Measurements from ENCODE around the gene CD8B. TPM values are rescaled to one million over a fixed set of nuclear protein-coding genes. Genes with fewer than 3 reads are reported as not detected.

CD8B gene
- total and polyA plus RNA-seq, 2 experiments from 2014 or later, result 0.31 to 0.63 TPM

DNA sequence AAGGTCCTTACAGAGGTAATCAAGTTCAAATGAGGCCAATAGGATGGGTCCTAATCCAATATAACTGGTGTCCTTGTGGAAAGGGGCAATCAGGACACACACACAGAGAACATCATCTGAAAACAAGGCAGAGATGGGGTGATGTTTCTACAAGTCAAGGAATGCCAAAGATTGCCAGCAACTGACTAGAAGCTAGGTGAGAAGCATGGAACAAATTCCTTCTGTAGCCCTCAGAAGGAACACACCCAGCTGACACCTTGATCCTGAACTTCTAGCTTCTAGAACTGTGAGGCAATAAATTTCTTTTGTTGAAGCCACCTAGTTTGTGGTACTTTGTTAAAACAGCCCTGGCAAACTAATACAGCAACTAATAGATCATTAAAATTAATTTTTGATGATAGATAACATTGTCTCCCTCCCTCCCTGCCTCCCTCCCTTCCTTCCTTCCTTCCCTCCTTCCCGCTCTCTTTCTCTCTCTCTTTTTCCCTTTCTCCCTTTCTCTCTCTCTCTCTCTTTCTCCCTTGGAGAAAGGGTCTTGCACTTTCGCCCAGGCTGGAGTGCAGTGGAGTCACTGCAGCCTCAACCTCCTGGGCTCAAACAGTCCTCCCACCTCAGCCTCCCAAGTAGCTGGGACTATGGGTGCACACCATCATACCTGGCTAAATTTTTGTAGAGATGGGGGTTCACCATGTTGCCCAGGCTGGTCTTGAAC is 60.7 kb downstream of the CD8B start:
- H3K4me1 Mint-ChIP-seq, result no peaks in the 10 kb centered on the region
- ATAC-seq, result no peak

More for the DNA sequence above, 60.7 kb downstream of the CD8B start:
- no peak overlapping the region for H3K27ac Mint-ChIP-seq
- peaks cover 4% of the 10 kb centered on the region for H3K27me3 Mint-ChIP-seq (ENCODE audit: insufficient read depth, low read depth, poor library complexity)
- no peaks in the 10 kb centered on the region for H3K4me1 ChIP-seq (ENCODE audit: insufficient read depth)
- H3K9me3 Mint-ChIP-seq, result peaks cover 14% of the 10 kb centered on the region
- no peaks in the 10 kb centered on the region for H3F3A ChIP-seq (replicated peaks; ENCODE audit: low read depth)
- no peaks in the 10 kb centered on the region for H3K9me2 ChIP-seq (ENCODE audit: insufficient read depth)
- H3K79me2 ChIP-seq (replicated peaks; ENCODE audit: insufficient read depth), result no peaks in the 10 kb centered on the region
- no peak for TF ChIP-seq ZNF331 (CRISPR knock-in tag; IDR thresholded peaks at IDR 0.05; ENCODE audit: low read depth)
- no peak for TF ChIP-seq CTCF (conservative IDR thresholded peaks at IDR 0.05; ENCODE audit: low read depth in 2 of 2)
- no peak for TF ChIP-seq ETS1 (IDR thresholded peaks at IDR 0.05)
- no peak for TF ChIP-seq CREB1 (CRISPR knock-in tag; IDR thresholded peaks at IDR 0.05; ENCODE audit: low read depth)
- no peak for TF ChIP-seq POLR2AphosphoS5 (IDR thresholded peaks at IDR 0.05; ENCODE audit: low read depth)
- no peak for TF ChIP-seq EZH2 (IDR thresholded peaks at IDR 0.05; ENCODE audit: low read depth, unreplicated experiment)
- no peak for TF ChIP-seq ZNF462 (CRISPR knock-in tag; IDR thresholded peaks at IDR 0.05)
- TF ChIP-seq EZH2phosphoT487 (IDR thresholded peaks at IDR 0.05; ENCODE audit: unreplicated experiment), result no peak
- TF ChIP-seq STAT1 (IDR thresholded peaks at IDR 0.05; ENCODE audit: unreplicated experiment), result no peak
- TF ChIP-seq NANOG (IDR thresholded peaks at IDR 0.05; ENCODE audit: borderline replicate concordance), result no peak
- no peak for TF ChIP-seq ZNF114 (CRISPR knock-in tag; IDR thresholded peaks at IDR 0.05)
- no peak for TF ChIP-seq JUNB (IDR thresholded peaks at IDR 0.05; ENCODE audit: unreplicated experiment)
- TF ChIP-seq, protein P1, sequence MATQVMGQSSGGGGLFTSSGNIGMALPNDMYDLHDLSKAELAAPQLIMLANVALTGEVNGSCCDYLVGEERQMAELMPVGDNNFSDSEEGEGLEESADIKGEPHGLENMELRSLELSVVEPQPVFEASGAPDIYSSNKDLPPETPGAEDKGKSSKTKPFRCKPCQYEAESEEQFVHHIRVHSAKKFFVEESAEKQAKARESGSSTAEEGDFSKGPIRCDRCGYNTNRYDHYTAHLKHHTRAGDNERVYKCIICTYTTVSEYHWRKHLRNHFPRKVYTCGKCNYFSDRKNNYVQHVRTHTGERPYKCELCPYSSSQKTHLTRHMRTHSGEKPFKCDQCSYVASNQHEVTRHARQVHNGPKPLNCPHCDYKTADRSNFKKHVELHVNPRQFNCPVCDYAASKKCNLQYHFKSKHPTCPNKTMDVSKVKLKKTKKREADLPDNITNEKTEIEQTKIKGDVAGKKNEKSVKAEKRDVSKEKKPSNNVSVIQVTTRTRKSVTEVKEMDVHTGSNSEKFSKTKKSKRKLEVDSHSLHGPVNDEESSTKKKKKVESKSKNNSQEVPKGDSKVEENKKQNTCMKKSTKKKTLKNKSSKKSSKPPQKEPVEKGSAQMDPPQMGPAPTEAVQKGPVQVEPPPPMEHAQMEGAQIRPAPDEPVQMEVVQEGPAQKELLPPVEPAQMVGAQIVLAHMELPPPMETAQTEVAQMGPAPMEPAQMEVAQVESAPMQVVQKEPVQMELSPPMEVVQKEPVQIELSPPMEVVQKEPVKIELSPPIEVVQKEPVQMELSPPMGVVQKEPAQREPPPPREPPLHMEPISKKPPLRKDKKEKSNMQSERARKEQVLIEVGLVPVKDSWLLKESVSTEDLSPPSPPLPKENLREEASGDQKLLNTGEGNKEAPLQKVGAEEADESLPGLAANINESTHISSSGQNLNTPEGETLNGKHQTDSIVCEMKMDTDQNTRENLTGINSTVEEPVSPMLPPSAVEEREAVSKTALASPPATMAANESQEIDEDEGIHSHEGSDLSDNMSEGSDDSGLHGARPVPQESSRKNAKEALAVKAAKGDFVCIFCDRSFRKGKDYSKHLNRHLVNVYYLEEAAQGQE (IDR thresholded peaks at IDR 0.05; ENCODE audit: unreplicated experiment), result no peak
- no peaks in the 10 kb centered on the region for H4K20me1 ChIP-seq (replicated peaks; ENCODE audit: insufficient read depth)
- H3K27me3 ChIP-seq (ENCODE audit: insufficient read depth), result peaks cover 7% of the 10 kb centered on the region; the same call in 1 of the 2 replicates
- H3K36me3 ChIP-seq (ENCODE audit: insufficient read depth), result peaks cover 6% of the 10 kb centered on the region; the same call in 1 of the 2 replicates
- no peak overlapping the region for H2AFZ ChIP-seq
- no peak overlapping the region for H3K4me2 ChIP-seq
- peaks cover 8% of the 10 kb centered on the region; the same call in 2 of the 3 replicates for H3K36me3 Mint-ChIP-seq (ENCODE audit: low read depth)
- H3K27ac ChIP-seq (ENCODE audit: low read depth), result no peak overlapping the region
- DNase-seq (ENCODE audit: low spot score), result no peak
- no peak overlapping the region for H3K4me3 ChIP-seq
- H3K4me3 Mint-ChIP-seq, result no peak overlapping the region

Measured in GM23338 (cell line).